HG02678 (cell line): ENCODE data around the gene FAM83E.
"Not testable (repeated sequence)": the region's sequence is repeated elsewhere in the genome, so short reads cannot be mapped to it uniquely, and the experiment has no call there.

ENCODE experiments used
- ATAC-seq: cut with Tn5 transposase; IDR thresholded peaks from one replicate; pipeline ENCODE4 v1.9.1; 2021; ENCODE audit warnings: mild to moderate bottlenecking, moderate library complexity; ENCODE audit not compliant: unreplicated experiment

The FAM83E gene

DNA sequence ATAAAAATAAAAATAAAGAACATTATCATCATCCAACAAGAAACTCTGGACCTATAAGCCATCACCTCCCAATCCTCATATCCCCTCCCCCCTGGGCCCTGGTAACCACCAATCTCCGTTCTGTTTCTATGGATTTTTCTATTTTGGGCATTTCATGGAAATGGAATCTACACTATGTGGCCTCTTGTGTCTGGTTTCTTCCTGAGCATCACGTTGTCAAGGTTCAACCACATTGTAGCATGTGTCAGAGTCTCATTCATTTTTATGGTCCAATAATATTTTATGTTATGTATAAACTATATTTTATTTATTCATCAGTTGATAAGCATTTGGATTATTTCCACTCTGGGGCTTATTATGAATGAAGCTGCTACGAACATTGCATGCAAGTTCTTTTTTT, 36.0 kb downstream of the FAM83E start:
- ATAC-seq, result no peak

GRCh38 chr19:48577908-48578307, 37.0 kb downstream of the FAM83E start:
- not testable (repeated sequence) for ATAC-seq

DNA sequence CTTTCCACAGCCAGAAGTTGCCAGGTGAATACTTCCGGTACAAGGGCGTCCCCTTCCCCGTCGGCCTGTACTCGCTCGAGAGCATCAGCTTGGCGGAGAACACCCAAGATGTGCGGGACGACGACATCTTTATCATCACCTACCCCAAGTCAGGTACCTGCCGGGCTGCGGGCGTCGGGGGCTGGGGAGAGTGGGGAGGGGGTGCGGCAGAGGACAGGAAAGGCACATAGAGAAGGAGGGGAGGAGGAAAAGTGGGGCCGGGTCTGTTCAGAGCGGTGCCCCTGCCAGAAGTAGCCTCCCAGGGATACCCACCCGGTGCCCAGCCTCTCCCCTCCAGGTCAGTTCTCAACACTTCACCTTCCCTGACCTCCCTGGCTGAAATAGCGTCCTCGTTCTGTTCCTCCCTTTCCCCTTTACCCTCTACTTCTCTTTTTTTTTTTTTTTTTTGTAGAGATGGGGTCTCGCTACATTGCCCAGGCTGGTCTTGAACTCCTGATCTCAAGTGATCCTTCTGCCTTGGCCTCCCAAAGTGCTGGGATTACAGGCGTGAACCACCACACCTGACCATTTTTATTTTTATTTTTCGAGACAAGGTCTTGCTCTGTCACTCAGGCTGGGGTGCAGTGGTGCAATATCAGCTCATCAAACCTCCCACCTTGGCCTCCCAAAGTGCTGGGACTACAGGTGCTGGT, 38.8 kb downstream of the FAM83E start:
- ATAC-seq, result no peak

GRCh38 chr19:48573163-48573505, 41.7 kb downstream of the FAM83E start:
- ATAC-seq, result no peak

DNA sequence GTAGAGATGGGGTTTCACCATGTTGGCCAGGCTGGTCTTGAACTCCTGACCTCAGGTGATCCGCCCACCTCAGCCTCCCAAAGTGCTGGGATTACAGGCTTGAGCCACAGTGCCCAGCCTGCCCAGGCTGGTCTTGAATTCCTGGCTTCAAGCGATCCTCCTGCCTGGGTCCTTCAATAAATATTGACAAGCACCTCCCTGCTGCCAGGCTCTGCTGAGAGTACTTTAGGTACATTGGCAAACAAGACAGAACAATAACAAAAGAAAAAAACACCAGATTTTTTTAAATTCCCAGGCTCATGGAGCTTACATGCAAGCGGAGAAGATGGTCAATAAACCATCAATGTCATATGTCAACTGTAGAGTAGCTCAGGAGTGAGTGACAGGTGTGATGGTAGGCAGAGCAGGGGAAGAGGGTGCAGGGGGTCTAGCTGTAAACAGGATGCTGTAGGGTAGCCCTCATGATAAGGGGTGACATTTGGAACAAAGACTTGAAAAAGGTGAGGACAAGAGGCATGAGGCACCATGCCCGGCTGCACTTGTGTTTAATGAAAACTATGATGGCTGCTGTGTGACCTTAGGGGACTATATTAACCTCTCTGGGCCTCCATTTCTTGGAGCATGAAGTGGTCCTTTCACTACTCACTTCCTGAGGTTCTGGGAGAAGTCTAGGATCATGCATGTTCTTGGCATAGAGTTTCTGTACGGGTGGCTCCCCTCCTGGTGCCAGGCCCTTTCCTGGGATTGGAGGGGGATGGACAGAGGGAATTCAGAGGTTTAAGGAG, 43.3 kb downstream of the FAM83E start:
- no peak for ATAC-seq

DNA sequence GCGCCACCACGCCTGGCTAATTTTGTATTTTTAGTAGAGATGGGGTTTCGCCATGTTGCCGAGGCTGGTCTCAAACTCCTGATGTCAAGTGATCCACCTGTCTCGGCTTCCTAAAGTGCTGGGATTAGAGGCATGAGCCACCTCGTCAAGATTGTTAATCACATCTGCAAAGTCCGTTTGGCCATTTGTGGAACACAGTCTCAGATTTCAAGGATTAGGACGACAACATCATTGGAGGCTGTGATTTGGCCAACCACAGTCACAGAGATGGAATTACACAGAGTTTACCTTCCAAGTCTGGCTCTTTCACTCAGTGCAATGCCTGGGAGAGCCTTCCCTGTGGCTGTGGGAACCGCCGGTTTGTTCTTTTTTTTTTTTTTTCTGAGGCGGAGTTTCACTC, 45.1 kb downstream of the FAM83E start:
- ATAC-seq, result no peak

- ATAC-seq, result no peak
Observed at GRCh38 chr19:48568345-48568886, 46.5 kb downstream of the FAM83E start.

DNA sequence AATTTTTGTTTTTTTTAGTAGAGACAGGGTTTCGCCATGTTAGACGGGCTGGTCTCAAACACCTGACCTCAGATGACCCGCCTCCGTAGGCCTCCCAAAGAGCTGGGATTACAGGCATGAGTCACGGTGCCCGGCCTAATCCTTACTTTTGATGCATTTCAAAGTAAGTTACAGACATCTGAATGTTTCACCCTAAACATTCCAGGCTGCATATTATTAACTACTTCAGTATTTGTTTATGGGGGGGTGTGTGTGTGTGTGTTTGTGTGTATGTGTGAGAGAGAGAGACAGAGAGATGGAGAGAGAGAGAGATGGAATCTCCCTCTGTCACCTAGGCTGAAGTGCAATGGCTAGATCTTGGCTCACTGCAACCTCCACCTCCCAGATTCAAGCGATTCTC, 49.8 kb downstream of the FAM83E start:
- ATAC-seq, result no peak
